ENCODE data around the gene MBLAC1. TPM values are rescaled to one million over a fixed set of nuclear protein-coding genes. Genes with fewer than 3 reads are reported as not detected.

Gene MBLAC1
- total and polyA plus RNA-seq, 2 donors, result 1.3 to 4.7 TPM

DNA sequence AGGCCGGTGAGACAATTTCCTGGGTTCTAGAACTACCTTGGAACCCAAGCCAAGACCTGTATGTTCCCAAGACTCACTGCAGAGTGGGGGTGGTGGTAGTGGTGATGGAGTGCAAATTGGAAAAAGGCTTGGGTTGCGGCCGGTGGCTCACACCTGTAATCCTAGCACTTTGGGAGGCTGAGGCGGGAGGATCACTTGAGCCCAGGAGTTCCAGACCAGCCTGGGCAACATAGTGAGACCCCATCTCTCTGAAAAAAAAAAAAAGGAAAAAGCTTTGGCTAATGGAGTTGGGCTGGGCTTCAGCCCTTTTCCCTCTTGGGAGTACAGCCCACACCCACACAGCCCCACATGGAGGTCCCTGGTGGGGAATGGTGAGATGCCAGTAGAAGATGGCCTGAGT is 21.2 kb upstream of the MBLAC1 start:
- H3K4me1 ChIP-seq (ENCODE audit: insufficient read depth), result no peaks in the 10 kb centered on the region
- 95% methylated on average over 4 of the region's 4 CpGs for WGBS
- H3K36me3 ChIP-seq (ENCODE audit: insufficient read depth), result peaks cover 4% of the 10 kb centered on the region

GRCh38 chr7:100106633-100107032 is 20.1 kb upstream of the MBLAC1 start:
- H3K27ac ChIP-seq (ENCODE audit: low read depth), result no peak overlapping the region
- H3K4me3 ChIP-seq (ENCODE audit: low read depth, low read length), result no peak overlapping the region
- H3K36me3 ChIP-seq (ENCODE audit: insufficient read depth), result peaks cover 4% of the 10 kb centered on the region
- H3K4me1 ChIP-seq (ENCODE audit: insufficient read depth), result no peaks in the 10 kb centered on the region
- 83% methylated on average over 17 of the region's 17 CpGs for WGBS
- no peak for DNase-seq (ENCODE audit: extremely low spot score)

More for the DNA sequence above, 21.2 kb upstream of the MBLAC1 start:
- Histone ChIP-seq H3K27ac (ENCODE audit: low read depth) (no peak overlapping the region), H3K4me3 (ENCODE audit: low read depth, low read length) (no peak overlapping the region)
- no peak for DNase-seq (ENCODE audit: extremely low spot score)

DNA sequence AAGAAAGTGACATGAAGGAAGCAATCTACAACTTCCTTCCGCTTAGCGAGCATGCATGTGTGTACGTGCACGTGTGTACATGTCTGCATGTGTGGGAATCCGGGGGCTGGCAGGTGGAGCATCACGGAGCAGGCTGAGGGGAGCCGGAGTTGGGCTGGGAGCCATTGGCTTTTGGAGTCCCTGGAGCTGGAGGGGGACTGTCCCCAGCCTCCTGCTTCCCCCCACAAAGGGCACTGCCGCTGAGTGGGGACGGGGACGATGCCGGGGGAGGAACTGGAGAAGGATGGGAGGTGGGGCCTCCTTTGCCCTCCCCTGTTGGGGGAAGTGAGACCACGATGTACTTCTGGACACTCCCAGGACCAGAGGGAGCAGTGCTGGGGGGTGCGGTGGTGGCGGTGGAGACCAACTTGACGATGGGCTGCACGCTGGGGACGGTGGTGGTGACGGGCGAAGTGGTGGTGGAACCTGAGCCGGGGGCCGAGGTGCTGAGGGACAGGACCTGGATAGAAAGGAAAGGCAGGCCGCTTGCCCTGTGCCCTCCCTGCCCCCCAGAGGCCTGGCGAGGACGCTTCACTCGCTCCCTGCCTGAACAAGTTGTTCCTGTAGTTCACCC is 19.5 kb upstream of the MBLAC1 start:
- no peak overlapping the region for H3K4me3 ChIP-seq (ENCODE audit: low read depth, low read length)
- peaks cover 4% of the 10 kb centered on the region for H3K36me3 ChIP-seq (ENCODE audit: insufficient read depth)
- DNase-seq (ENCODE audit: extremely low spot score), result no peak
- no peaks in the 10 kb centered on the region for H3K4me1 ChIP-seq (ENCODE audit: insufficient read depth)
- 83% methylated on average over 25 of the region's 25 CpGs for WGBS
- H3K27ac ChIP-seq (ENCODE audit: low read depth), result no peak overlapping the region

DNA sequence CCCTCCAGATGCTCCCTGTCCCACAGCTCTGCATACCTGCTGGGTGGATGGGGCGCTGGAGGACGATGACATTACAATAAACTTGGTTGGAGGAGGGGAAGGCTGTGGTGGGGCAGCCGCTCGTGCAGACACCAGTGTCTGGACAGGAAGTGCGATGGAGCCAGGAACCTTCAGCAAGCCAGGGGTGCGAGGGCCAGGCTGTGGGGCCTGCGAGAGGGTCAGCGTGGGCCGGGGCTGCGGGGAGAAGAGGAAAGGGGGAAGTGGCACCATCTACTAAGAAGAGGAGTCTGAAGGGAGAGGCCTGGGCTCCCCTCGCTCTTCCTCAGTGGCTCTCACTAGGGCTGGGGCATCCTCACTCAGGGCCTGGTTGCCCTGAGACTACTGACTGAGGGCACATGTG is 18.9 kb upstream of the MBLAC1 start:
- Histone ChIP-seq H3K27ac (ENCODE audit: low read depth) (no peak overlapping the region), H3K36me3 (ENCODE audit: insufficient read depth) (peaks cover 4% of the 10 kb centered on the region), H3K4me1 (ENCODE audit: insufficient read depth) (no peaks in the 10 kb centered on the region), H3K4me3 (ENCODE audit: low read depth, low read length) (no peak overlapping the region)
- WGBS, result 66% methylated on average over 11 of the region's 11 CpGs
- DNase-seq (ENCODE audit: extremely low spot score), result no peak

DNA sequence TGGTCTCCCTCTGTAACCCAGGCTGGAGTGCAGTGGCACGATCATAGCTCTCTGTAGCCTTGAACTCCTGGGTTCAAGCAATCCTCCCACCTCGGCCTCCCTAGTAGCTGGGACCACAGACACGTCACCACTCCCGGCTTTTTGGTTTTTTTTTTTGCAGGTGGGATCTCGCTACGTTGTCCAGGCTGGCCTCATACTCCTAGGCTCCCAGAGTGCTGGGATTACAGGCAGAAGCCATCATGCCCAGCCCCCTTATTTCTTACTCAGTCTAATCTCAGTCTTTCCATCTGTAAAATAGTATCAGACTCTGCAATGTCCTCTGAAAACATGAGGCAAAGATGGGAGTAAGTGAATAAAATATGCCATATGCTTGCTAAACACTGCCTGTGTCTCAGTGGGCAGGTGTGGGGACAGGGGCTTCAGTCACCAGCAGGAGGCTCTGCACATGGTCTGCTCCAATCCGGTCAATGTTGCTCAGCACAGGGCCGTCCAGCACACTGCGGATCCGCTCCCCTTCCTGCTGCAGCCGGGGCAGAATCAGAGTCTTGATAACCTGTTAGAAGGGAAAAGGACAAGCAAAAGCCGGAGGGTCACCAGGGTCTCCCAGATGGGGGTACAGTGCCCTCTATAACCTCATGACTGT is 17.1 kb upstream of the MBLAC1 start:
- no peak for DNase-seq (ENCODE audit: extremely low spot score)
- WGBS, result 80% methylated on average over 12 of the region's 12 CpGs
- peaks cover 4% of the 10 kb centered on the region for H3K36me3 ChIP-seq (ENCODE audit: insufficient read depth)

GRCh38 chr7:100111156-100111555 is 15.6 kb upstream of the MBLAC1 start:
- Histone ChIP-seq H3K4me3 (ENCODE audit: low read depth, low read length) (no peak overlapping the region), H3K36me3 (ENCODE audit: insufficient read depth) (peaks cover under 1% of the 10 kb centered on the region), H3K27ac (ENCODE audit: low read depth) (no peak overlapping the region), H3K4me1 (ENCODE audit: insufficient read depth) (no peaks in the 10 kb centered on the region)
- no peak for DNase-seq (ENCODE audit: extremely low spot score)
- 94% methylated on average over 7 of the region's 7 CpGs for WGBS

More for the DNA sequence above, 17.1 kb upstream of the MBLAC1 start:
- H3K4me1 ChIP-seq (ENCODE audit: insufficient read depth), result no peaks in the 10 kb centered on the region
- H3K4me3 ChIP-seq (ENCODE audit: low read depth, low read length), result no peak overlapping the region
- no peak overlapping the region for H3K27ac ChIP-seq (ENCODE audit: low read depth)

DNA sequence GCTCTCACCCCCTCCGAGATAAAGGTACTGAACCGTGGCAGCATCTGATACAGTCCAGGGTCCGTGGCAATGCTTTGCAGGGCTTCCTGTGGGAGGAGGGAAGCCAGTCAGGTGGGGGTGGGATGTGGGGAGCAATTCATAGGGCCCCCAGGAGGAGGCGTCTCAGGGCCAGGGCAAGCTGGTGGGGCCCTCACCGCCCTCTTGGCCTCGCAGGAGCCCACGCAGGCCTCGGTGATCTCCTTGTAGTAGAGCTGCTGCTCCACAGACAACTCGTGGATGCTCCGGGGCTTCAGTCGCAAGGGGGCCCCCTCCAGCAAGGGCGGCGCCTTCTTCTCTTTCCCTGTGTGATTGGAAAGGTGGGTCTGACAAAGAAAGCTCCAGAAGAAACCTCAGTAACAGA is 14.9 kb upstream of the MBLAC1 start:
- no peaks in the 10 kb centered on the region for H3K36me3 ChIP-seq (ENCODE audit: insufficient read depth)
- H3K27ac ChIP-seq (ENCODE audit: low read depth), result no peak overlapping the region
- H3K4me1 ChIP-seq (ENCODE audit: insufficient read depth), result no peaks in the 10 kb centered on the region
- H3K4me3 ChIP-seq (ENCODE audit: low read depth, low read length), result no peak overlapping the region
- DNase-seq (ENCODE audit: extremely low spot score), result no peak
- 90% methylated on average over 13 of the region's 13 CpGs for WGBS

- 91% methylated on average over 7 of the region's 7 CpGs for WGBS
- no peaks in the 10 kb centered on the region for H3K4me1 ChIP-seq (ENCODE audit: insufficient read depth)
- no peak overlapping the region for H3K4me3 ChIP-seq (ENCODE audit: low read depth, low read length)
- no peaks in the 10 kb centered on the region for H3K36me3 ChIP-seq (ENCODE audit: insufficient read depth)
- no peak for DNase-seq (ENCODE audit: extremely low spot score)
- no peak overlapping the region for H3K27ac ChIP-seq (ENCODE audit: low read depth)
Measured at GRCh38 chr7:100115026-100115425, 11.7 kb upstream of the MBLAC1 start.

GRCh38 chr7:100118388-100119071 is 8.2 kb upstream of the MBLAC1 start:
- H3K27ac ChIP-seq (ENCODE audit: low read depth), result no peak overlapping the region

GRCh38 chr7:100119072-100119969 is 7.4 kb upstream of the MBLAC1 start, which contains the start of the genes CNPY4 and TAF6:
CNPY4 (plus strand) TSS chr7:100119634; CDS start chr7:100119745, 111 bp downstream.
TAF6 (minus strand) TSS chr7:100119358; CDS start chr7:100114209, 5,149 bp downstream.
- under 1% methylated on average over 49 of the region's 49 CpGs for WGBS
- DNase-seq (ENCODE audit: extremely low spot score), result peak; percentile 93
- H3K4me1 ChIP-seq (ENCODE audit: insufficient read depth), result no peaks in the 10 kb centered on the region

More at GRCh38 chr7:100118388-100119071, 8.2 kb upstream of the MBLAC1 start:
- no peaks in the 10 kb centered on the region for H3K36me3 ChIP-seq (ENCODE audit: insufficient read depth)
- DNase-seq (ENCODE audit: extremely low spot score), result no peak
- H3K4me3 ChIP-seq (ENCODE audit: low read depth, low read length), result peak overlapping the region; percentile 89
- H3K4me1 ChIP-seq (ENCODE audit: insufficient read depth), result no peaks in the 10 kb centered on the region
- WGBS, result 22% methylated on average over 18 of the region's 18 CpGs

GRCh38 chr7:100119970-100120732 is 6.6 kb upstream of the MBLAC1 start:
- H3K27ac ChIP-seq (ENCODE audit: low read depth), result peak overlapping the region; percentile 40
- 11% methylated on average over 19 of the region's 19 CpGs for WGBS
- no peaks in the 10 kb centered on the region for H3K36me3 ChIP-seq (ENCODE audit: insufficient read depth)
- no peaks in the 10 kb centered on the region for H3K4me1 ChIP-seq (ENCODE audit: insufficient read depth)
- H3K4me3 ChIP-seq (ENCODE audit: low read depth, low read length), result peak overlapping the region; percentile 46
- no peak for DNase-seq (ENCODE audit: extremely low spot score)

More at GRCh38 chr7:100119072-100119969, 7.4 kb upstream of the MBLAC1 start, which contains the start of the genes CNPY4 and TAF6:
- Histone ChIP-seq H3K27ac (ENCODE audit: low read depth) (peak within 1 kb of the TSS; percentile 40), H3K36me3 (ENCODE audit: insufficient read depth) (no peaks in the 10 kb centered on the region), H3K4me3 (ENCODE audit: low read depth, low read length) (peak within 1 kb of the TSS; percentile 89)

GRCh38 chr7:100120733-100121036 is 6.1 kb upstream of the MBLAC1 start:
- 28% methylated on average over 1 of the region's 1 CpG for WGBS
- no peak overlapping the region for H3K27ac ChIP-seq (ENCODE audit: low read depth)
- no peaks in the 10 kb centered on the region for H3K4me1 ChIP-seq (ENCODE audit: insufficient read depth)
- H3K4me3 ChIP-seq (ENCODE audit: low read depth, low read length), result no peak overlapping the region
- no peaks in the 10 kb centered on the region for H3K36me3 ChIP-seq (ENCODE audit: insufficient read depth)
- DNase-seq (ENCODE audit: extremely low spot score), result no peak
